ENCODE measurements around the gene RABGGTA.

DNA sequence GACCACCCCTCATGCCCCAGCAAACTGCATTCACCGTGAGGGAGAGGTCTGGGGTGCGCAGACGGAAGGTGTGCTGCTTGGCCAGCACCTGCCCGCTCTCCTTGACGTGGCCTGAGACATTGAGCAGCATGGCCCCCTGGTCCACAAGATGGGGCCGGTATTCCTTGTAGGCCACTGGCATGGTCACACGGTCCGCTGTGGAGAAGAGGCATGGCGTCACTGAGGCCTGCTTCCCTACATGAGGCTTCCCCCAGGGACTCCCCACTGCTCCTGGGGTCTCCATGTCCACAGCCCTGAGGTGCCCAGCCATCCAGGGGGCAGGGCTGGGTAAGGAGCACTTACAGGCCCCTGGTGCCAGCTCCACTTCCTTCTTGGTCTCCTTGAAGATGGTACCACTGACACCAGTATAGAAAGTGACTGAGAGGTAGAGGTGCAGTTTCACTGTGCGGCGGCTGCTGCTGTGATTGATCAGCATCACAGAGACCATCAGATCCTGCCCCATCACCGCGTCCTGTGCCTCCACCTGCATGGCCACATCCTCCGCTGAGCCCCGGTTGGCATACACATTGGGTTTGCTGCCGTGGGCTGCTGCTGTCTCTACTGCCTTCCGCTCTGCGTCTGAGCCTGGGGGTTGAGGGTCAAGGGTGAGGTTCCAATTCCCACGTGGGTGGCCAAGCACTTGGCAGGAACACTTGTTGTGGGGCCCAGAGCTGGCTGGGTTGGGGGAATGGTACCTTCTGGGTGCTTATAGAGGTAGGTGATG is 16.6 kb downstream of the RABGGTA start:
- TF ChIP-seq, protein P1, sequence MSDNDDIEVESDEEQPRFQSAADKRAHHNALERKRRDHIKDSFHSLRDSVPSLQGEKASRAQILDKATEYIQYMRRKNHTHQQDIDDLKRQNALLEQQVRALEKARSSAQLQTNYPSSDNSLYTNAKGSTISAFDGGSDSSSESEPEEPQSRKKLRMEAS (IDR thresholded peaks at IDR 0.05) = no peak
- no peak for TF ChIP-seq TCF12 (IDR thresholded peaks at IDR 0.05; ENCODE audit: low read depth)
- TF ChIP-seq TAF1 (IDR thresholded peaks at IDR 0.05; ENCODE audit: low read depth) = no peak
- no peak for TF ChIP-seq EP300 (IDR thresholded peaks at IDR 0.05; ENCODE audit: borderline replicate concordance)

Measured in Ishikawa (cell line).